ENCODE measurements around the gene INAFM2.

GRCh38 chr15:40303576-40303975, 19.9 kb upstream of the INAFM2 start:
- TF ChIP-seq POLR2AphosphoS5 (IDR thresholded peaks at IDR 0.05) (no peak), POLR2A (IDR thresholded peaks at IDR 0.05) (no peak)
